ENCODE measurements around the gene SLMAP. TPM values are rescaled to one million over a fixed set of nuclear protein-coding genes. Genes with fewer than 3 reads are reported as not detected.
A peak's percentile ranks its signal among the peaks of the same experiment; 100 is the strongest.

The SLMAP gene
- total RNA-seq, 3 donors from 2014 or later (not counting 1 experiment from before 2014, with no cell fraction given) = 79.4 to 98.6 (median 89.0) TPM

DNA sequence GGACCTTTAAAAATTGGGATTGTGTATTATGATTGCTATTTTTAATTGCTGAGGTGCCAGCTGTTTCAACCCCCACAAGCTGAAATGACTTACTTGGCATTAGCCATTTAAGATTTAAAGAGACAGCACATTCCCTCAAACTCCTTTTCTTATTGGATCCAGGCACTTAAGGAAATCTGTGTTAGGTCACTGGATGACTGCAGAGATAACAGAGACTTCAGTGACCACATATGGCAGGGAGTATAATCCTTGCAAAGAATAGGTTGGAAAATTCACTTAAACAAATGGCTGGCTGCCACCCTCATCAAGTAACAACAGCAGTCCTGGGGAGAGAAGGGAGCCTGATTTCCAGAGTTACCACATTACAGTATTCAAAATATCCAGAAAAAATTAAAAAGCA, 66.6 kb downstream of the SLMAP start:
- Mint-ChIP-seq H3K4me3 (no peak overlapping the region), H3K4me1 (peaks cover 30 to 34% of the 10 kb centered on the region in 2 donors), H3K27ac (peak overlapping the region in 1 of 2 donors; percentile 19), H3K9me3 (no peaks in the 10 kb centered on the region), H3K27me3 (ENCODE audit: low read depth in 2 of 2) (no peaks in the 10 kb centered on the region), H3K36me3 (no peaks in the 10 kb centered on the region)
- Histone ChIP-seq H3K27me3 (ENCODE audit: control insufficient read depth, insufficient read depth, low read length) (no peaks in the 10 kb centered on the region), H3K36me3 (ENCODE audit: control insufficient read depth, insufficient read depth, low read length) (no peaks in the 10 kb centered on the region), H3K9me3 (ENCODE audit: control insufficient read depth, insufficient read depth, low read length) (no peaks in the 10 kb centered on the region), H3K4me1 (ENCODE audit: control insufficient read depth, insufficient read depth, low read length) (no peaks in the 10 kb centered on the region), H3K4me3 (ENCODE audit: low read length) (no peak overlapping the region), H3K27ac (ENCODE audit: low read length) (no peak overlapping the region)
- ATAC-seq (no peak), DNase-seq (no peak)
- intact Hi-C loops (cut with micrococcal nuclease) = no loop called here
- TF ChIP-seq, protein P1, sequence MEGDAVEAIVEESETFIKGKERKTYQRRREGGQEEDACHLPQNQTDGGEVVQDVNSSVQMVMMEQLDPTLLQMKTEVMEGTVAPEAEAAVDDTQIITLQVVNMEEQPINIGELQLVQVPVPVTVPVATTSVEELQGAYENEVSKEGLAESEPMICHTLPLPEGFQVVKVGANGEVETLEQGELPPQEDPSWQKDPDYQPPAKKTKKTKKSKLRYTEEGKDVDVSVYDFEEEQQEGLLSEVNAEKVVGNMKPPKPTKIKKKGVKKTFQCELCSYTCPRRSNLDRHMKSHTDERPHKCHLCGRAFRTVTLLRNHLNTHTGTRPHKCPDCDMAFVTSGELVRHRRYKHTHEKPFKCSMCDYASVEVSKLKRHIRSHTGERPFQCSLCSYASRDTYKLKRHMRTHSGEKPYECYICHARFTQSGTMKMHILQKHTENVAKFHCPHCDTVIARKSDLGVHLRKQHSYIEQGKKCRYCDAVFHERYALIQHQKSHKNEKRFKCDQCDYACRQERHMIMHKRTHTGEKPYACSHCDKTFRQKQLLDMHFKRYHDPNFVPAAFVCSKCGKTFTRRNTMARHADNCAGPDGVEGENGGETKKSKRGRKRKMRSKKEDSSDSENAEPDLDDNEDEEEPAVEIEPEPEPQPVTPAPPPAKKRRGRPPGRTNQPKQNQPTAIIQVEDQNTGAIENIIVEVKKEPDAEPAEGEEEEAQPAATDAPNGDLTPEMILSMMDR (IDR thresholded peaks at IDR 0.05) = no peak

DNA sequence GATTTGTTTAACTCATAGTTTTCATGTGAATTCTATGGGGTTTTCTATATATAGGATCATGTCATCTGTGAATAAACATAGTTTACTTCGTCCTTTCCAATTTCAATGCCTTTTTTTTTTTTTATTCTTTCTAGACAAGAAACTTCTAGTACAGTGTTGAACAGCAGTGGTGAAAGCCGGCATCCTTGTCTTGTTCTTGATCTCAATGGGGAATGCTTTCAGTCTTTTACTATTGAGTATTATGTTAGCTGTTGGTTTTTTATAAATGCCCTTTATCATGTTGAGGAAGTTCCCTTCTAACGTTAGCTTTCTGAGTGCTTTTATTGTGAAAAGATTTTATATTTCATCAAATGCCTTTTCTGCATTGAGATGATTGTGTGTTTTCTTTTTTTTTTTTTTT, 69.0 kb downstream of the SLMAP start:
- DNase-seq (no peak), ATAC-seq (no peak)
- TF ChIP-seq, protein P1 (IDR thresholded peaks at IDR 0.05) = no peak
- H3K4me1 ChIP-seq (ENCODE audit: control insufficient read depth, insufficient read depth, low read length) = no peaks in the 10 kb centered on the region
- no peaks in the 10 kb centered on the region for H3K27me3 ChIP-seq (ENCODE audit: control insufficient read depth, insufficient read depth, low read length)
- H3K27ac Mint-ChIP-seq = no peak overlapping the region
- H3K9me3 Mint-ChIP-seq = no peaks in the 10 kb centered on the region
- intact Hi-C loops (cut with micrococcal nuclease) = no loop called here
- no peaks in the 10 kb centered on the region for H3K36me3 Mint-ChIP-seq
- no peak overlapping the region for H3K4me3 ChIP-seq (ENCODE audit: low read length)
- WGBS (ENCODE audit: insufficient coverage) = 86% methylated on average over 1 of the region's 3 CpGs
- no peak overlapping the region for H3K27ac ChIP-seq (ENCODE audit: low read length)
- no peaks in the 10 kb centered on the region for H3K36me3 ChIP-seq (ENCODE audit: control insufficient read depth, insufficient read depth, low read length)
- H3K4me1 Mint-ChIP-seq = peaks cover 23 to 33% of the 10 kb centered on the region in 2 donors
- H3K9me3 ChIP-seq (ENCODE audit: control insufficient read depth, insufficient read depth, low read length) = no peaks in the 10 kb centered on the region
- H3K27me3 Mint-ChIP-seq (ENCODE audit: low read depth in 2 of 2) = no peaks in the 10 kb centered on the region
- H3K4me3 Mint-ChIP-seq = no peak overlapping the region

DNA sequence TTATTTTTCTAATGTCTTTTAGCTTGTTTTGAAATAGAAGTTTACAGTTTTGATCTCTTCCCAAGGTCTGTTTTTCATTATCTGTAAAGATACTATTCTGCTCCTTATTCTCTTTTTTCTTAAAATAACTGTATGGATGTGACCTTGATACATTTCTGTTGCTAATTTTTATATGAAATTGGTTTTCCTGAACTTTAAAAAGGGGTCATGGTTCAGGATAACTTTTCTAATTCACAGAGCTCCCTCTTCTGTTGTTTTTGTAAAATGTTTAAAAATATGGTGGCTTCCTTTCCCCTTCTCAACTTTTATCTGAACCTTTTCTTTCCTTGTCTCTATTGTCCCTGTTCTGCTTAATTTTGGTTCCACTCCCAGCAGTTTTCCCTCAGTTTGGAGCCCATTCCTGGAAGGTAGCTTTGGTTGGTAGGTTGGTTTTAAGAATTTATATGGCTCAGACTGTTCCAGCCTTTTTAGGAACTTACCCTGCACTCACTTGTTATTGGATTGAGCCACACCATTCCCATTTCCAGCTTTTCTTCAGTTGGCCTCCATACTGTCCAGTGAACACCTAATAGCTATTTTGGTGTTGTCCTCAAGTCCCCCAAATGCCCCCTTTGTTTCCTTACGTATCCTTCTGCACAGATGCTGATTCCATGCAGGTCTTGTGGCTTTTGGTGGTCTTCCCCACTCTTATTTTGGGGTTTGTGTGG, 70.3 kb downstream of the SLMAP start:
- Mint-ChIP-seq H3K36me3 (no peaks in the 10 kb centered on the region), H3K4me1 (peaks cover 23 to 33% of the 10 kb centered on the region in 2 donors), H3K27ac (peak overlapping the region; percentile 29 to 47), H3K27me3 (ENCODE audit: low read depth in 2 of 2) (no peaks in the 10 kb centered on the region), H3K4me3 (no peak overlapping the region), H3K9me3 (no peaks in the 10 kb centered on the region)
- Histone ChIP-seq H3K4me3 (ENCODE audit: low read length) (no peak overlapping the region), H3K27ac (ENCODE audit: low read length) (no peak overlapping the region), H3K27me3 (ENCODE audit: control insufficient read depth, insufficient read depth, low read length) (no peaks in the 10 kb centered on the region), H3K9me3 (ENCODE audit: control insufficient read depth, insufficient read depth, low read length) (no peaks in the 10 kb centered on the region), H3K4me1 (ENCODE audit: control insufficient read depth, insufficient read depth, low read length) (no peaks in the 10 kb centered on the region), H3K36me3 (ENCODE audit: control insufficient read depth, insufficient read depth, low read length) (no peaks in the 10 kb centered on the region)
- ATAC-seq (no peak), DNase-seq (no peak)
- TF ChIP-seq, protein P1 (IDR thresholded peaks at IDR 0.05) = no peak
- intact Hi-C loops (cut with micrococcal nuclease) = no loop called here
- 91% methylated on average over 1 of the region's 1 CpG for WGBS (ENCODE audit: insufficient coverage)
